EH (cell line): ENCODE data around the gene CACNA2D3.
"Not testable (repeated sequence)": the region's sequence is repeated elsewhere in the genome, so short reads cannot be mapped to it uniquely, and the experiment has no call there.

ENCODE experiments used
- DNase-seq: peaks from one replicate; pipeline ENCODE4 v3.0.0-alpha.2; 2015; ENCODE audit warnings: low read depth

The CACNA2D3 gene

GRCh38 chr3:54573858-54574257, 451.5 kb downstream of the CACNA2D3 start:
- DNase-seq = no peak

- DNase-seq = no peak
Measured at GRCh38 chr3:54574906-54575617, 452.7 kb downstream of the CACNA2D3 start.

- no peak for DNase-seq
Measured at GRCh38 chr3:54575618-54575960, 453.2 kb downstream of the CACNA2D3 start.

DNA sequence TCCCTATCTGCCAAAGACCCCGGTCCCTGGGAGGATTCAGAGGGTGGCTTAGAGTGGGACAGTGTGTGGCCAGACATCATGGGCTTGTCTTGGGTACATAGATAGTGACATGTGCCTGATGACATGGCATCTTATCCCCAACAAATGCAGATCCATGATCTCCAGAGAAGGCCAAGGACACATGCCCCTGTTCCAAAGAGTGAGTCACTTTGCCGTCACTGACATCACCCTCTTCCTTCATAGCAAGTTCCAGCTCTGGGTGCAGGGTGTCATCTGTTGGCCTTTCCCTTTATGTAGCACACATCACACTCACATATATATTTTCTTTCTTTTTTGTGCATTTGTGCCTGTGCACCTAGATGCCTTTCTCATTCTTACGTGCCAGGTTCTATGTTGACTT, 455.0 kb downstream of the CACNA2D3 start:
- DNase-seq = no peak

- DNase-seq = no peak
Measured at GRCh38 chr3:54578417-54578816, 456.1 kb downstream of the CACNA2D3 start.

- no peak for DNase-seq
Measured at GRCh38 chr3:54580453-54580852, 458.1 kb downstream of the CACNA2D3 start.

DNA sequence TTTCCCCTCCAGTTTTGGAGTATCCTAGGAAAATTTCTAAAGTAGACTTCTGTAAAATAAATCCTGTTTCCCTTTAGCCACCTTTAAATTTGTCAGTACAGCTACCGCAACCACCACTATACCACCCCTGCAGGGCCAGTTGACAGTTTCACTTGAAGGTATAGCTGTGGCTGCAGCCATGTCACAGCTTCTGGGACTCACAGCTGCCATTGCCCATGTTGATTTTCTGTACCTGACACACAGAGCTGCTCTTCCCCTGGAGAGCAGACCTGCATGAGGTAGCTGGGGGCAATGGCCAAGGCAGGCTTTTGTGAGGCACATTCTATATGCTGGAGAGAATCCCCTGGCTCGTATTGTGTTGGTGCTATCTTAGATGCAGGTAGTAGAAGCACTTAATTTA, 460.1 kb downstream of the CACNA2D3 start:
- DNase-seq = no peak

- DNase-seq = no peak
Measured at GRCh38 chr3:54591157-54591556, 468.8 kb downstream of the CACNA2D3 start.

DNA sequence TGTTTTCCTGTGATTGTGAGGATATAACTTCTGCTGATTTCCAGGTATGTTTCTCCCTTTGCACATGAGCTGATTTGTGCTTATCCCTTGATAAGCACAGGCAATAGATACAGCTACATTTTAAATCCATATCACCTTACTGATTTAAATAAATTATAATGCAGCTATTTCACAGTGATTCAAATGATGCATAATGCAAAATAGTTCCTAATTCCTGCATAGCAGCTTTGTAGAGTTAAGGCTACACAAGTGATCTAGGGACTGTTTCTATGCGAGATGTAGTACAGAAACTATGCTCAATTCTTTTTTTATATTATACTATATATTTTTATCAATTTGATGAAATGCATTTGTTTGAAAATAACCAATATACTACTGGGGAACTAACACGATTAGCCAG, 471.3 kb downstream of the CACNA2D3 start:
- no peak for DNase-seq

DNA sequence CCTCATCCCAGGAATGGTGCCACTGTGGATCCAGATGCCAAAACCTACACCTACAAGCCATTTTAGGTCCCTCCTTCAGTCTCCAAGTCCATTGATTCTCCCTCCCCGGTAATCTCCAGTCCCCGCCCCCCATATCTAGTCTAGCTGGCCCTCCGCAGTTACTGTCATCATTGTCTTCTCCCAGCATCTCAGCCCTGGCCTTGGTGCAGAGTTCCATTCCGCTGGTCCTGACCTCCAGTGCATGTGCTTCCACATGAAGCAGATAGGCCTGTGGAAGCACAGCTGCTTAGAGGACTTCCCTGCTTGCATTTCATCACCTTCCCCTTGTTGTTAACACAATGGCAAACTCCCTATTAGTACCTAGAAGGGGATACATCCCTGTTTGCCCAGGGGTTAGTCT, 473.7 kb downstream of the CACNA2D3 start:
- no peak for DNase-seq

GRCh38 chr3:54599716-54600115, 477.4 kb downstream of the CACNA2D3 start:
- no peak for DNase-seq

- DNase-seq = no peak
Measured at GRCh38 chr3:54600441-54601204, 478.3 kb downstream of the CACNA2D3 start.

DNA sequence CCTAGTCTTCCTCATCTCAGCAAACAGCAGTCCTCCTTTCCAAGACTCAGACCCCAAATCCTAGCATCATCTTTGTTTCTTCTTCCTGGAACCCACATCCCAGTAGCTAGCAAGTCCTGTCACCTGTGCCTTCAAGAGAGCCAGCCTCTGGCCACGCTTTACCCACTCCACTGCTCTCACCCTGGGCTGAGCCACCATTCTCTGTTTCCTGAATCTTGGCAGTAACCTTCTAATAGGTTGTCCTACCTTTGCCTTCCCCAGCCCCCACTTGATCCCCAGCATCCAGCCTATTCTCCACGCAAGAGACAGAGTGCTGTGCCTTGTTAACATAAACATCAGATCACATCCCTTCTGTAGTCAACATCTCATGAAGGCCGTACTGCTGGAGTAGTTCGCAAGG, 482.1 kb downstream of the CACNA2D3 start:
- no peak for DNase-seq

GRCh38 chr3:54608041-54608440, 485.7 kb downstream of the CACNA2D3 start:
- no peak for DNase-seq

DNA sequence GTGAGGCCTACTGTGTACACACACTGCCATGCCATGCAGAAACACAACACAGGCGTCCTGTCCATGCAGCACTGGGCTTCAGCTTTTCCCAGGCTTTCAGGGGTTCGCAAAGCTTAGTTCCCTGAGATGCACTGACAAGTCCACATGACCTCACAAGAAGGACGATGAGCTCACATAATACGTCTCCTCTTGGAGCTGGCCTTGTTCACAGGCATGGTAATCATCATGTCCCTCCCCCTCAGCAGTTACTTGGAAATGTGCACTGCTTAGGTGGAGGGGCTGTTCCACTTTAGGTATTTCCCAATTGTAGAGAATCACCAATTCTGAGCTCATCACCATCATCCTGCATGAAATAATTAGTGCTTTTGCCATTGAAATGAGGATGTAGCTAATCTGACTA, 496.7 kb downstream of the CACNA2D3 start:
- no peak for DNase-seq

GRCh38 chr3:54619531-54619930, 497.2 kb downstream of the CACNA2D3 start:
- no peak for DNase-seq

GRCh38 chr3:54621184-54621583, 498.8 kb downstream of the CACNA2D3 start:
- DNase-seq = no peak

- no peak for DNase-seq
Measured at GRCh38 chr3:54622678-54623077, 500.3 kb downstream of the CACNA2D3 start.

DNA sequence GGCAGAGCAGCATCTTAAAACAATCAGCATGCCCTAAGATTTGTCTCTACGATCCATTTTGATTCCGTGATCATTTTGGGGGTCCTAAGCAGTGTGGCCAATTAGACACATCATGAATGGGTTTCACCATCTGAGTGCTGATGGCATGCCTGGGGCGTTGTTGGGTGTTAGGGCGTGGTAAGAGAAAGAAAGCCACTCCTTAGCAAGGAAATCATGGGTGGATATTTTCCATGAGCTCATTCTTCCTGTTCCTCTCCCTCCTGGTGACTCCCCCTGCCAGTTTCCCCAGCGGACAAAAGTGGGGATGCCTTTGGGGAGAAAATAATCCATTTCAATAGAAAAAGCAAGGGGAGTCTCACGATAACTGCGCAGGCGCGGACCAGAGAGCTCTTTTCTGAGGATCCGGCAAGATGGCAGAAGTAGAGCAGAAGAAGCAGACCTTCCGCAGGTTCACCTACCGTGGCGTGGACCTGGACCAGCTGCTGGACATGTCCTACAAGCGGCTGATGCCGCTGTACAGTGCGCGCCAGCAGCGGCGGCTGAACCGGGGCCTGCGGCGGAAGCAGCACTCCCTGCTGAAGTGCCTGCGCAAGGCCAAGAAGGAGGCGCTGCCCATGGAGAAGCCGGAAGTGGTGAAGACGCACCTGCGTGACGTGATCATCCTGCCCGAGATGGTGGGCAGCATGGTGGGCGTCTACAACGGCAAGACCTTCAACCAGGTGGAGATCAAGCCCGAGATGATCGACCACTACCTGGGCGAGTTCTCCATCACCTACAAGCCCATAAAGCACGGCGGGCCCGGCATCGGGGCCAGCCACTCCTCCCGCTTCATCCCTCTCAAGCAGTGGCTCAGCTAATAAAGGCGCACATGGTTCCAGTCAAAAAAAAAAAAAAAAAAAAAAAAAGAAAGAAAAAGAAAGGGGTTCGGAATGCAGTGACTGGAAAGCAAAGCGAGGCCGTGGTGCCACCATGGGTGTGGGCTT, 503.7 kb downstream of the CACNA2D3 start:
- no peak for DNase-seq

GRCh38 chr3:54628888-54629441, 506.6 kb downstream of the CACNA2D3 start:
- DNase-seq = no peak

DNA sequence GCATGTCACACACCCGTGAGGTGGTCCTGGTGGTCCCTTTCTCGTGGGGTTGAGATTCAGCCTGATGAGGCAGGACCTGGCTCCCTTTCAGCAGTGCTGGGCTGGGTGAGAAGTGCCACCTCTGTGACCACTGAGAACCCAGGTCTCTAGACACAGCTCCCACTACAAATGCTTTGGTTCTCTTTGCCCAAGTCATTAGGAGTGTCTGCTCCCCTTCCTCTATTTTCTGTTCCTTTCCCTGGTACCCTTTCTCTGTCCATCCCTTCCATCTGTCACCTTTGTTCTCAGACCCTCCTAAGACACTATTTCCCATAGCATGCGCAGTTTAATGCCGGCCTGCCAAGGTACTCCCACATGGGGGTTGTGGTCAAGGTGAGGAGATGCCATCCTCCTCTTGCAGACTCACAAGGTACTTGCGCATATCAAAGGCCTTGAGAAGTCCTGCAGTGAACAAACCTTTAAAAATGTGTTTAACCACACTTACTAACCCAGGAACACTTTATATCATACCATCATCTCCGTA, 507.8 kb downstream of the CACNA2D3 start:
- DNase-seq = no peak

DNA sequence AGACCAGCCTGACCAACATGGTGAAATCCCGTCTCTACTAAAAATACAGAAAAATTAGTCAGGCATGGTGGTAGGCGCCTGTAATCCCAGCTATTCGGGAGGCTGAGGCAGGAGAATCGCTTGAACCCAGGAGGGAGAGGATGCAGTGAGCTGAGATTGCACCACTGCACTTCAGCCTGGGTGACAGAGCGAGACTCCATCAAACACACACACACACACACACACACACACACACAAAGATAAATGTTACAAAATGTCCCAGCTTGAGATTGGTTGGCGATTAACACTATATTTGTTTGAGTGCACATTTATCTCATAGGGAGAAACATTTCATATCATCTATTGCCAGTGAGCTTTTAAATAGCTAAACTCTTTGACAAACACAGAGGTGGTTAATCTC, 508.6 kb downstream of the CACNA2D3 start:
- DNase-seq = not testable (repeated sequence)
